K562 (cell line): Measurements from ENCODE around the gene LRRC71. TPM values are rescaled to one million over a fixed set of nuclear protein-coding genes. Genes with fewer than 3 reads are reported as not detected.

Experiments
- ATAC-seq: fragments of 200-7000 bp; cut with Tn5 transposase; 3 replicates; pipeline ENCODE4 v1.9.1; 2020; ENCODE audit warnings: moderate library complexity
- BruUV-seq: library from RNA; stranded (reverse); fragments of 400-500 nt; replicated peaks from 2 replicates; lab custom pipeline; 2021; lab: Mats Ljungman, UMichigan
- CTCF ChIA-PET: fragments of 300-600 bp; formaldehyde crosslinking; extraction: SDS; loops from one replicate; lab custom pipeline; 2021; ENCODE audit warnings: low intra/inter-chr PET ratio; lab: Yijun Ruan, JAX
- POLR2A ChIA-PET: fragments of 300-600, 350-650 bp; sonication (Branson Sonifier 250); formaldehyde crosslinking; extraction: SDS; loops from one replicate; lab custom pipeline; 2021; ENCODE audit warnings: antibody characterized with exemption, inconsistent platforms; lab: Yijun Ruan, JAX
- DNase-seq, 4 experiments: peaks; one replicate each; pipeline versions ENCODE4 v3.0.0 to v3.0.0-alpha.2; 2011 to 2018; ENCODE audit warnings: low spot score in 3 of 4, mixed read lengths in 3 of 4; ENCODE audit errors: extremely low read depth in 1 of 4
- FAIRE-seq: peaks from 2 replicates; lab custom pipeline; 2011; peaks lifted over from hg19 to GRCh38; lab: Jason Lieb, UNC
- H2AFZ ChIP-seq: 2 replicates; pipeline ENCODE4 v1.6.0; 2011; ENCODE audit warnings: low read depth, low read length, control low read depth, inconsistent platforms
- H3K27ac ChIP-seq: fragments of 200-600 bp; 3 replicates; pipeline ENCODE4 v1.8.0; 2011; ENCODE audit warnings: low read depth, mild to moderate bottlenecking, control low read depth, inconsistent platforms, low read length, moderate library complexity, mixed read lengths; ENCODE audit errors: extremely low read depth
- H3K27me3 ChIP-seq, 2 experiments: fragments of 300-600 bp in 1 of 2; 2 replicates in 1 of 2; 3 replicates in 1 of 2; pipeline versions ENCODE4 v1.6.0 to v1.8.0; 2011; ENCODE audit warnings: inconsistent platforms in 2 of 2, low read length in 2 of 2, mild to moderate bottlenecking in 1 of 2, mixed read lengths in 1 of 2, moderate library complexity in 1 of 2; ENCODE audit not compliant: control insufficient read depth in 2 of 2, insufficient read depth in 2 of 2
- H3K36me3 ChIP-seq: fragments of 300-600 bp; 3 replicates; pipeline ENCODE4 v1.8.0; 2011; ENCODE audit warnings: mild to moderate bottlenecking, low read length, inconsistent platforms; ENCODE audit not compliant: control insufficient read depth, insufficient read depth
- H3K4me1 ChIP-seq, 2 experiments: fragments of 200-600 bp in 1 of 2; replicated peaks in 1 of 2; 2 replicates in 1 of 2; 3 replicates in 1 of 2; pipeline versions ENCODE4 v1.5.1 to v1.8.0; 2011; ENCODE audit warnings: inconsistent platforms in 2 of 2, low read length in 2 of 2, mild to moderate bottlenecking in 1 of 2, mixed read lengths in 1 of 2, moderate library complexity in 1 of 2; ENCODE audit not compliant: control insufficient read depth in 2 of 2, insufficient read depth in 2 of 2
- H3K4me2 ChIP-seq: 2 replicates; pipeline ENCODE4 v1.6.1; 2011; ENCODE audit warnings: low read length, control low read depth, inconsistent platforms, mixed read lengths; ENCODE audit not compliant: insufficient read depth
- H3K4me3 ChIP-seq: fragments of 200-600 bp; sonication (generic), shearing (Covaris generic); 2 replicates; pipeline ENCODE4 v1.5.1; 2016; ENCODE audit warnings: control low read depth, inconsistent platforms
- H3K79me2 ChIP-seq: fragments of 200-600 bp; 3 replicates; pipeline ENCODE4 v1.8.0; 2011; ENCODE audit warnings: low read length, inconsistent platforms; ENCODE audit not compliant: control insufficient read depth, insufficient read depth
- H3K9ac ChIP-seq, 2 experiments: 2 replicates each; pipeline versions ENCODE4 v1.6.0 to v1.6.1; 2011; ENCODE audit warnings: low read depth in 2 of 2, low read length in 2 of 2, control low read depth in 1 of 2, inconsistent platforms in 1 of 2, mild to moderate bottlenecking in 1 of 2, mixed read lengths in 1 of 2; ENCODE audit not compliant: insufficient read depth in 1 of 2
- H3K9me1 ChIP-seq: one replicate; pipeline ENCODE4 v1.6.0; 2011; ENCODE audit warnings: inconsistent platforms, mild to moderate bottlenecking, low read length, moderate library complexity; ENCODE audit not compliant: control insufficient read depth, insufficient read depth
- H3K9me3 ChIP-seq: replicated peaks from 2 replicates; pipeline ENCODE4 v1.5.1; 2011; ENCODE audit warnings: low read depth, low read length, inconsistent platforms; ENCODE audit not compliant: control insufficient read depth, insufficient read depth
- H4K20me1 ChIP-seq: replicated peaks from 2 replicates; pipeline ENCODE4 v1.6.1; 2011; ENCODE audit warnings: low read length, inconsistent platforms, mixed read lengths; ENCODE audit not compliant: control insufficient read depth, insufficient read depth
- PHF8 ChIP-seq: fragments of 200-600 bp; sonication (generic); IDR thresholded peaks from 2 replicates; pipeline ENCODE4 v1.6.1; 2012; ENCODE audit warnings: mixed run types, mild to moderate bottlenecking, inconsistent platforms, low read length, moderate library complexity, borderline replicate concordance
- WGBS: fragments of 100-300 bp; shearing (Covaris generic); methylation state at CpG from one replicate; pipeline ENCODE4 v1.1.6; 2016; ENCODE audit warnings: low coverage, mixed read lengths; ENCODE audit not compliant: insufficient coverage; ENCODE audit errors: missing lambda C conversion rate; 5-methylcytosine and 5-hydroxymethylcytosine counted together
- in situ Hi-C: fragments of 300-500 bp; cut with MboI; formaldehyde crosslinking; loops from 4 replicates; pipeline ENCODE4 v1.15.0; 2018; ENCODE audit warnings: inconsistent platforms, mixed read lengths
- intact Hi-C: fragments of 100-400 bp; cut with micrococcal nuclease; formaldehyde crosslinking; loops from 2 replicates; pipeline ENCODE4 v1.14.2; 2022
- polyA plus RNA-seq, 8 experiments: library from polyadenylated mRNA; depleted of rRNA in 4 of 8; stranded (reverse) in 5 of 8; unstranded in 3 of 8; fragments of >200 nt; fragmentation: Nextera tagmentation in 2 of 8; fragmentation: Illumina TruSeq in 1 of 8; extraction: Ambion mirVana in 2 of 8; extraction: Trizol in 1 of 8; gene quantifications; 2 replicates each; pipeline versions ENCODE4 v1.2.1 to v1.2.3, GENCODE V29; 2011 to 2014; ENCODE audit warnings: inconsistent platforms in 1 of 8, missing spikeins in 1 of 8
- total RNA-seq, 7 experiments: library from RNA; depleted of rRNA in 6 of 7; stranded (reverse); fragments of >200 nt in 6 of 7; fragmentation: Illumina TruSeq in 2 of 7; extraction: Trizol in 2 of 7; gene quantifications; 2 replicates each; pipeline versions ENCODE4 v1.2.1 to v1.2.3, GENCODE V29; 2011 to 2021; ENCODE audit warnings: low replicate concordance in 1 of 7
- TF ChIP-seq, protein P1 (sequence below): IDR thresholded peaks from 2 replicates; pipeline ENCODE4 v1.6.1; 2016; ENCODE audit warnings: missing genetic modification characterization, missing compliant biosample characterization

Gene LRRC71
- total and polyA plus RNA-seq, 9 of the 15 experiments (the other 6 are each of a cell fraction or from before 2014, with no cell fraction given), result 0.06 to 1.2 (median 0.51) TPM; not detected in 1

GRCh38 chr1:156929596-156930238 is 9.3 kb downstream of the LRRC71 start:
- Histone ChIP-seq H3K9me3 (no peaks in the 10 kb centered on the region), H3K9ac (0 out of 4 replicates have a peak overlapping the region, but pooled peaks of 1 of the 2 experiments have one; percentile 18), H3K4me1 (peaks cover 19% of the 10 kb centered on the region in 2 experiments; a peak in 4 of 5 replicates), H3K27me3 (no peaks in the 10 kb centered on the region), H2AFZ (no peak overlapping the region), H3K27ac (no peak overlapping the region), H3K4me3 (no peak overlapping the region), H3K4me2 (no peak overlapping the region), H4K20me1 (no peaks in the 10 kb centered on the region; the same call in 1 of the 2 replicates), H3K79me2 (no peaks in the 10 kb centered on the region), H3K9me1 (no peaks in the 10 kb centered on the region), H3K36me3 (no peaks in the 10 kb centered on the region)
- ChIA-PET CTCF (no interaction called here), POLR2A (interaction anchor here (1.1 to 1.3 kb wide), 3 partner anchors 37 to 116 kb away, joined by 3 to 5 read pairs (median 4); no protein-coding TSS in a partner anchor)
- intact Hi-C loops, result loop anchor here (2.0 to 5.0 kb wide), 3 partner anchors 29 to 228 kb away; no protein-coding TSS in a partner anchor
- in situ Hi-C loops, result loop anchor here (5.0 kb wide), 1 partner anchor 37 kb away; the partner anchor contains the start of gene PEAR1
- no peak for FAIRE-seq
- no peak for TF ChIP-seq PHF8
- TF ChIP-seq, protein P1, sequence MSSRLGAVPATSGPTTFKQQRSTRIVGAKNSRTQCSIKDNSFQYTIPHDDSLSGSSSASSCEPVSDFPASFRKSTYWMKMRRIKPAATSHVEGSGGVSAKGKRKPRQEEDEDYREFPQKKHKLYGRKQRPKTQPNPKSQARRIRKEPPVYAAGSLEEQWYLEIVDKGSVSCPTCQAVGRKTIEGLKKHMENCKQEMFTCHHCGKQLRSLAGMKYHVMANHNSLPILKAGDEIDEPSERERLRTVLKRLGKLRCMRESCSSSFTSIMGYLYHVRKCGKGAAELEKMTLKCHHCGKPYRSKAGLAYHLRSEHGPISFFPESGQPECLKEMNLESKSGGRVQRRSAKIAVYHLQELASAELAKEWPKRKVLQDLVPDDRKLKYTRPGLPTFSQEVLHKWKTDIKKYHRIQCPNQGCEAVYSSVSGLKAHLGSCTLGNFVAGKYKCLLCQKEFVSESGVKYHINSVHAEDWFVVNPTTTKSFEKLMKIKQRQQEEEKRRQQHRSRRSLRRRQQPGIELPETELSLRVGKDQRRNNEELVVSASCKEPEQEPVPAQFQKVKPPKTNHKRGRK (tag), result peak; percentile 63
- 35% methylated on average over 6 of the region's 6 CpGs for WGBS
- no peak for ATAC-seq
- no peak for DNase-seq
- no TSS peak for BruUV-seq
